ENCODE measurements around the gene SYK. TPM values are rescaled to one million over a fixed set of nuclear protein-coding genes. Genes with fewer than 3 reads are reported as not detected.
A peak's percentile ranks its signal among the peaks of the same experiment; 100 is the strongest.

The SYK gene
- polyA plus RNA-seq, 3 donors = 51.1 to 186 (median 177) TPM

DNA sequence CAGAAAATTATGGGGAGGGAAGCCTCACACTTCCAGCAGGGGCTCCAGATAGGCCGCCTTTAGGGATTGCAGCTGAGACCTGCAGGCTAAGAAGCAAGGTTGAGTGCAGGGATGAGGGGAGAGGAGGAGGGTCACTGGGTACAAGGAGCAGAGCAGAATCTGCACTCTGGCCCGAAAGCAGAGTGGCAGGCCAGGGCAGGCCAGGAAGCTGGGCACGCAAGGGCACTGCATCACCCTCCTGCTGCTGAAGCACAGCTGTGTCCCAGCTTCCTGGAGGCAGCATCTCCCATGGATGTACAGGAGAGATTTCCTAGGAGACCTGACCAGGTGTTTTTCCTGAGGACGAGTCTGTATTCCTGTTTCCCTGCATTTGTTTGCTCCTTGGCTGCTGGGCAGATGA, 92.1 kb downstream of the SYK start:
- DNase-seq = no peak
- H3K4me2 ChIP-seq (replicated peaks; ENCODE audit: extremely low read depth, low read length, poor library complexity, severe bottlenecking) = no peak overlapping the region
- Mint-ChIP-seq H3K27ac (peak overlapping the region in 3 of 7 donors; percentile 5 to 61 (median 25)), H3K36me3 (peaks cover 96 to 100% of the 10 kb centered on the region in 2 donors), H3K4me1 (no peaks in the 10 kb centered on the region), H3K27me3 (ENCODE audit: low read depth in 3 of 3) (peaks cover 0 to 1% (median 0%) of the 10 kb centered on the region in 3 donors), H3K4me3 (no peak overlapping the region), H3K9me3 (no peaks in the 10 kb centered on the region)
- H3K27ac ChIP-seq (ENCODE audit: low read depth in 1 of 2, low read length in 2 of 2) = no peak overlapping the region
- no peaks in the 10 kb centered on the region for H3K27me3 ChIP-seq (ENCODE audit: control insufficient read depth in 2 of 2, insufficient read depth in 2 of 2, low read length in 2 of 2)
- H3K9ac ChIP-seq (ENCODE audit: insufficient read depth, low read length, poor library complexity, severe bottlenecking) = no peak overlapping the region
- peaks cover 92 to 100% of the 10 kb centered on the region in 2 donors for H3K36me3 ChIP-seq (replicated peaks in 1 of 2; ENCODE audit: control insufficient read depth in 1 of 2, insufficient read depth in 2 of 2, low read length in 2 of 2)
- 96% methylated on average over 4 of the region's 4 CpGs for WGBS (ENCODE audit: insufficient coverage)
- intact Hi-C loops (cut with micrococcal nuclease) = no loop called here
- TF ChIP-seq, protein P1, sequence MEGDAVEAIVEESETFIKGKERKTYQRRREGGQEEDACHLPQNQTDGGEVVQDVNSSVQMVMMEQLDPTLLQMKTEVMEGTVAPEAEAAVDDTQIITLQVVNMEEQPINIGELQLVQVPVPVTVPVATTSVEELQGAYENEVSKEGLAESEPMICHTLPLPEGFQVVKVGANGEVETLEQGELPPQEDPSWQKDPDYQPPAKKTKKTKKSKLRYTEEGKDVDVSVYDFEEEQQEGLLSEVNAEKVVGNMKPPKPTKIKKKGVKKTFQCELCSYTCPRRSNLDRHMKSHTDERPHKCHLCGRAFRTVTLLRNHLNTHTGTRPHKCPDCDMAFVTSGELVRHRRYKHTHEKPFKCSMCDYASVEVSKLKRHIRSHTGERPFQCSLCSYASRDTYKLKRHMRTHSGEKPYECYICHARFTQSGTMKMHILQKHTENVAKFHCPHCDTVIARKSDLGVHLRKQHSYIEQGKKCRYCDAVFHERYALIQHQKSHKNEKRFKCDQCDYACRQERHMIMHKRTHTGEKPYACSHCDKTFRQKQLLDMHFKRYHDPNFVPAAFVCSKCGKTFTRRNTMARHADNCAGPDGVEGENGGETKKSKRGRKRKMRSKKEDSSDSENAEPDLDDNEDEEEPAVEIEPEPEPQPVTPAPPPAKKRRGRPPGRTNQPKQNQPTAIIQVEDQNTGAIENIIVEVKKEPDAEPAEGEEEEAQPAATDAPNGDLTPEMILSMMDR (IDR thresholded peaks at IDR 0.05) = no peak
- no peaks in the 10 kb centered on the region for H3K79me2 ChIP-seq (ENCODE audit: insufficient read depth, low read length)
- no peaks in the 10 kb centered on the region for H3K9me3 ChIP-seq (replicated peaks in 1 of 2; ENCODE audit: control insufficient read depth in 1 of 2, insufficient read depth in 1 of 2, low read length in 2 of 2)
- H3K4me3 ChIP-seq (replicated peaks in 1 of 3; ENCODE audit: low read depth in 2 of 3, low read length in 3 of 3) = no peak overlapping the region
- H3K4me1 ChIP-seq (ENCODE audit: control insufficient read depth in 1 of 2, insufficient read depth in 2 of 2, low read length in 2 of 2) = no peaks in the 10 kb centered on the region
- peaks cover 96% of the 10 kb centered on the region for H4K20me1 ChIP-seq (ENCODE audit: insufficient read depth, low read length)
- H2AFZ ChIP-seq (ENCODE audit: insufficient read depth, low read depth, low read length, poor library complexity, severe bottlenecking) = no peak overlapping the region

GRCh38 chr9:90894986-90895687, 93.5 kb downstream of the SYK start:
- no peak overlapping the region for H3K9ac ChIP-seq (ENCODE audit: insufficient read depth, low read length, poor library complexity, severe bottlenecking)
- peaks cover 96% of the 10 kb centered on the region for H4K20me1 ChIP-seq (ENCODE audit: insufficient read depth, low read length)
- no peak overlapping the region for H3K4me3 ChIP-seq (replicated peaks in 1 of 3; ENCODE audit: low read depth in 2 of 3, low read length in 3 of 3)
- H3K79me2 ChIP-seq (ENCODE audit: insufficient read depth, low read length) = no peaks in the 10 kb centered on the region
- no peak for DNase-seq
- peaks cover 90 to 100% of the 10 kb centered on the region in 2 donors for H3K36me3 ChIP-seq (replicated peaks in 1 of 2; ENCODE audit: control insufficient read depth in 1 of 2, insufficient read depth in 2 of 2, low read length in 2 of 2)
- intact Hi-C loops (cut with micrococcal nuclease) = no loop called here
- H2AFZ ChIP-seq (ENCODE audit: insufficient read depth, low read depth, low read length, poor library complexity, severe bottlenecking) = no peak overlapping the region
- peaks cover 93 to 100% of the 10 kb centered on the region in 2 donors for H3K36me3 Mint-ChIP-seq
- no peaks in the 10 kb centered on the region for H3K4me1 ChIP-seq (ENCODE audit: control insufficient read depth in 1 of 2, insufficient read depth in 2 of 2, low read length in 2 of 2)
- H3K27me3 Mint-ChIP-seq (ENCODE audit: low read depth in 3 of 3) = peaks cover 0 to 2% (median 0%) of the 10 kb centered on the region in 3 donors
- H3K27me3 ChIP-seq (ENCODE audit: control insufficient read depth in 2 of 2, insufficient read depth in 2 of 2, low read length in 2 of 2) = no peaks in the 10 kb centered on the region
- H3K9me3 Mint-ChIP-seq = peaks cover 0 to 2% (median 0%) of the 10 kb centered on the region in 7 donors
- no peak overlapping the region for H3K27ac ChIP-seq (ENCODE audit: low read depth in 1 of 2, low read length in 2 of 2)
- H3K4me1 Mint-ChIP-seq = no peaks in the 10 kb centered on the region
- H3K4me2 ChIP-seq (replicated peaks; ENCODE audit: extremely low read depth, low read length, poor library complexity, severe bottlenecking) = no peak overlapping the region
- H3K9me3 ChIP-seq (replicated peaks in 1 of 2; ENCODE audit: control insufficient read depth in 1 of 2, insufficient read depth in 1 of 2, low read length in 2 of 2) = no peaks in the 10 kb centered on the region
- TF ChIP-seq, protein P1 (IDR thresholded peaks at IDR 0.05) = peak; percentile 59
- H3K4me3 Mint-ChIP-seq = no peak overlapping the region
- H3K27ac Mint-ChIP-seq = peak overlapping the region in 3 of 7 donors; percentile 7 to 68 (median 37)
- 93% methylated on average over 11 of the region's 16 CpGs for WGBS (ENCODE audit: insufficient coverage)

Measured in CD14-positive monocyte (primary cell).